Mesendoderm (in vitro differentiated cells): ENCODE data around the gene TSPAN5.

Source experiments
- DNase-seq: peaks from one replicate; pipeline ENCODE4 v3.0.0; 2013
- H2AK5ac ChIP-seq: 2 replicates; pipeline ENCODE4 v1.6.1; 2013; ENCODE audit warnings: low read length, inconsistent platforms
- H2BK120ac ChIP-seq: 2 replicates; pipeline ENCODE4 v1.6.1; 2013; ENCODE audit warnings: low read depth, mild to moderate bottlenecking, low read length, moderate library complexity, mixed read lengths
- H2BK15ac ChIP-seq: replicated peaks from 2 replicates; pipeline ENCODE4 v1.6.1; 2013; ENCODE audit warnings: low read depth, mild to moderate bottlenecking, moderate library complexity
- H2BK5ac ChIP-seq: 2 replicates; pipeline ENCODE4 v1.6.1; 2013; ENCODE audit warnings: low read length, inconsistent platforms
- H3K18ac ChIP-seq: 2 replicates; pipeline ENCODE4 v1.6.1; 2013; ENCODE audit warnings: mild to moderate bottlenecking, low read length, mixed read lengths
- H3K23ac ChIP-seq: one replicate; pipeline ENCODE4 v1.6.1; 2013; ENCODE audit warnings: low read length
- H3K27ac ChIP-seq: 2 replicates; pipeline ENCODE4 v1.5.1; 2013; ENCODE audit warnings: low read depth, mild to moderate bottlenecking, inconsistent platforms, low read length, moderate library complexity
- H3K27me3 ChIP-seq: 2 replicates; pipeline ENCODE4 v1.6.1; 2013; ENCODE audit warnings: low read length, control low read depth, mild to moderate bottlenecking, inconsistent platforms; ENCODE audit not compliant: insufficient read depth, poor library complexity
- H3K36me3 ChIP-seq: 2 replicates; pipeline ENCODE4 v1.6.1; 2013; ENCODE audit warnings: low read length, inconsistent platforms; ENCODE audit not compliant: control insufficient read depth, insufficient read depth
- H3K4ac ChIP-seq: one replicate; pipeline ENCODE4 v1.6.1; 2013; ENCODE audit warnings: low read depth, mild to moderate bottlenecking, low read length, moderate library complexity
- H3K4me1 ChIP-seq: 2 replicates; pipeline ENCODE4 v1.6.1; 2013; ENCODE audit warnings: low read depth, low read length, inconsistent platforms; ENCODE audit not compliant: control insufficient read depth
- H3K4me2 ChIP-seq: 2 replicates; pipeline ENCODE4 v1.6.1; 2013; ENCODE audit warnings: low read length
- H3K4me3 ChIP-seq: 2 replicates; pipeline ENCODE4 v1.5.1; 2013; ENCODE audit warnings: mild to moderate bottlenecking, low read length
- H3K56ac ChIP-seq: one replicate; pipeline ENCODE4 v1.6.1; 2013; ENCODE audit warnings: low read length
- H3K79me1 ChIP-seq: 2 replicates; pipeline ENCODE4 v1.6.1; 2013; ENCODE audit warnings: low read length, inconsistent platforms
- H3K79me2 ChIP-seq: 2 replicates; pipeline ENCODE4 v1.6.1; 2013; ENCODE audit warnings: mild to moderate bottlenecking, low read length; ENCODE audit not compliant: control insufficient read depth, insufficient read depth
- H3K9ac ChIP-seq: 2 replicates; pipeline ENCODE4 v1.6.1; 2013; ENCODE audit warnings: low read length, inconsistent platforms
- H4K5ac ChIP-seq: one replicate; pipeline ENCODE4 v1.6.1; 2013; ENCODE audit warnings: low read length
- H4K8ac ChIP-seq: one replicate; pipeline ENCODE4 v1.6.1; 2013; ENCODE audit warnings: low read depth, mild to moderate bottlenecking, control low read depth, low read length, moderate library complexity
- WGBS: extraction: QIAGEN DNeasy Blood & Tissue Kit; methylation state at CpG from one replicate; pipeline ENCODE4 v1.1.7; 2013; ENCODE audit warnings: low lambda C conversion rate, missing lambda C conversion rate; ENCODE audit not compliant: insufficient coverage; ENCODE audit errors: extremely low coverage; 5-methylcytosine and 5-hydroxymethylcytosine counted together

TSPAN5 gene

DNA sequence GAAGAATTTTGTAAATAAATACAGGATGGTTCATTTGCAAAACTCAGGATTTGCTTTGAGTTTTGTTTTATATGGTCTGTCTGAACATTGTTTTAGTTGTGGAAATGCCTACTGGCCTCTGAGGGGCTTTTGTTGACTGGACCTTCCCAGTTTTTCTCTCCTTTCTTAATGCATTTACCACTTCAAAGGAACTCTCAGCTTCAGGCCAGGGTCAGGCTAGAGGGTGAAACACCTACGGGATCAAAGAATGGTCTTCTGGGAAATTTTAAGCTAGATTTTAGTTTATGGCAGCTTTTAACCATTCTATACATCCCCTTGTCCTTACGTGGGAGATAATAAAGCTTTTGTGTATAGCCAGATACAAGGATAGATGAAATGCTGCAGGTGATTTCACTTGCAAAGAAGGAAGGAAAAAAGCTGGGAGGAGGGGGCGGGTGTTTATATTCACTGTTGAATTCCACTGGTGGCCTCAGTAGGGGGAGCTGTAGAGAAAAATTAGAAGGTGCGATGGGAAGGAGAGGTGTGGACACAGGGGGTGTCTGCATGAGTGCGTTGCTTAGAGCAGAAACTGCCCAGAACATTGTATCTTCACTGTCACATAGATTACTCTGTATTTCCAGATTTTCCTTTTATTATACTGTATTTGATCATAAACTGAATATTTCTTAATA is 151.8 kb downstream of the TSPAN5 start:
- Histone ChIP-seq H2BK15ac (no peak overlapping the region), H3K79me2 (no peaks in the 10 kb centered on the region), H3K4ac (no peak overlapping the region), H3K79me1 (no peaks in the 10 kb centered on the region), H3K56ac (no peak overlapping the region), H3K23ac (no peak overlapping the region), H3K27ac (no peak overlapping the region), H3K4me2 (no peak overlapping the region), H2BK120ac (no peak overlapping the region), H3K18ac (no peak overlapping the region), H3K4me1 (no peaks in the 10 kb centered on the region), H4K5ac (no peak overlapping the region), H3K9ac (no peak overlapping the region), H3K4me3 (no peak overlapping the region), H2AK5ac (no peak overlapping the region), H4K8ac (no peak overlapping the region), H3K36me3 (no peaks in the 10 kb centered on the region), H3K27me3 (no peaks in the 10 kb centered on the region), H2BK5ac (no peak overlapping the region)
- peak; percentile 65 for DNase-seq
- WGBS = no CpG with 5 or more reads among the region's 5 CpGs

DNA sequence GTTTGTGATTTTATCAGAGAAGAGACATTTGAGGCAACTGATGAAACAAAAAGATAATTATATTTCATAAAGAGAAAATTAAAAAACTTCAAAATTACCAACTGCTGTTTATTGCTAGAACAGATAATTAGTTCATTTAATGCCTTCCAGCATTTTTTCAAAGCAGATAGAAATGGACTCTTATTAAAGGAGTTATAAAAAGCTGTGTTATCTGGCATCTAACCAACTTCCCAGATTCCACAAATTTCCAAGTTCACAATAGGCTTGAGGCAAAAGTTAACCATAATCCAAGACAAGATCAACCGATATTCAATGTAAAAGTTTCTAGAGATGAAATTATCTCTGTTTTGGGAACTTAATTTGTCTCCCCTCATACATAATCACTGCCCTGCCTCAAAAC is 152.4 kb downstream of the TSPAN5 start:
- H3K23ac ChIP-seq = no peak overlapping the region
- H4K8ac ChIP-seq = no peak overlapping the region
- no peak overlapping the region for H2AK5ac ChIP-seq
- H4K5ac ChIP-seq = no peak overlapping the region
- no peaks in the 10 kb centered on the region for H3K79me1 ChIP-seq
- H2BK120ac ChIP-seq = no peak overlapping the region
- H3K56ac ChIP-seq = no peak overlapping the region
- DNase-seq = no peak
- H2BK15ac ChIP-seq = no peak overlapping the region
- H3K79me2 ChIP-seq = no peaks in the 10 kb centered on the region
- no peak overlapping the region for H3K4me2 ChIP-seq
- H3K4me3 ChIP-seq = no peak overlapping the region
- WGBS = no CpG with 5 or more reads among the region's 1 CpG
- H3K18ac ChIP-seq = no peak overlapping the region
- no peaks in the 10 kb centered on the region for H3K27me3 ChIP-seq
- H3K9ac ChIP-seq = no peak overlapping the region
- H3K27ac ChIP-seq = no peak overlapping the region
- no peak overlapping the region for H2BK5ac ChIP-seq
- no peak overlapping the region for H3K4ac ChIP-seq
- H3K4me1 ChIP-seq = no peaks in the 10 kb centered on the region
- H3K36me3 ChIP-seq = no peaks in the 10 kb centered on the region

DNA sequence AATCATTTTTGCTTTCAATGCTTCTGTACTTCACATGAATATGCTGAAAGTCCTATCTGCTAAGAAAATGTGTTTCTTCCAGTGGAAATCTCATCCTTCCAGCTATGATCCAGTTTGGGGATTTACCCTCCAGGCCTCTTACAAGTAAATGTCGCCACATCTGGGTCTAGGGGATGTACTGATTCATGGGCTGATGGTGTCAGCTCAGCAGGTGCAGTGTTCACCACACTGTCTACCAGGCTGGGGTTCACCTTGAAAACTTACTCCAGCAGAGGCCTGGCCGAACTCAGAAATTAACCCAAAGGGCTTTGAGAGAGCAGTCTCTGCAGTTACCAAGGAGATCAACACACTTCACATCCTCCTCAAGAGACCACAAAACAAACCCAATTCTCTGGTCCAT is 154.3 kb downstream of the TSPAN5 start:
- Histone ChIP-seq H4K8ac (no peak overlapping the region), H2AK5ac (no peak overlapping the region), H3K36me3 (no peaks in the 10 kb centered on the region), H3K9ac (no peak overlapping the region), H3K23ac (no peak overlapping the region), H2BK15ac (no peak overlapping the region), H3K4me1 (no peaks in the 10 kb centered on the region), H3K79me1 (no peaks in the 10 kb centered on the region), H3K27me3 (no peaks in the 10 kb centered on the region), H3K4ac (no peak overlapping the region), H3K4me2 (no peak overlapping the region), H3K18ac (no peak overlapping the region), H3K4me3 (no peak overlapping the region), H2BK120ac (no peak overlapping the region), H3K79me2 (no peaks in the 10 kb centered on the region), H4K5ac (no peak overlapping the region), H2BK5ac (no peak overlapping the region), H3K56ac (no peak overlapping the region), H3K27ac (no peak overlapping the region)
- DNase-seq = no peak
- WGBS = no CpG with 5 or more reads among the region's 2 CpGs

DNA sequence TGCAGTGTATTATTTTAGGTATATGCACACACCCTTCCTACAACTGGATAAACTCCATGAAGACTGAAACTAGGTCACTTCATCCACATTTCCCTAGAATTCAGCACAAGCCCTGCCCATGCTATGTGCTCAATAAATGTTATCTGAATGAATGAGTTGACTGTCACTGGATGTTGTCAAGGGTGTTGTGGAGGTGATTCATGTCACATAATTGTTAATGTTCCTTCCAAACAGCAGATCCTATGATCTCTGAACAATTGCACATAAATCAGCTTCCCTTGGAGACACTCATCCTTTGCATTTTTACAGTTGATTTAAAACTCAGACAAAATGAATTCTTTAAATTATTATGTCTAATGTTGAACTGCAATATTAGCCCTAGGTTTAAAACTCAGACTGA is 154.7 kb downstream of the TSPAN5 start:
- Histone ChIP-seq H3K4me3 (no peak overlapping the region), H3K4me1 (no peaks in the 10 kb centered on the region), H3K18ac (no peak overlapping the region), H3K9ac (no peak overlapping the region), H3K27ac (no peak overlapping the region), H3K79me1 (no peaks in the 10 kb centered on the region), H3K27me3 (no peaks in the 10 kb centered on the region), H3K4ac (no peak overlapping the region), H2AK5ac (no peak overlapping the region), H3K4me2 (no peak overlapping the region), H4K8ac (no peak overlapping the region), H2BK120ac (no peak overlapping the region), H2BK15ac (no peak overlapping the region), H2BK5ac (no peak overlapping the region), H3K23ac (no peak overlapping the region), H4K5ac (no peak overlapping the region), H3K36me3 (no peaks in the 10 kb centered on the region), H3K56ac (no peak overlapping the region), H3K79me2 (no peaks in the 10 kb centered on the region)
- no peak for DNase-seq

DNA sequence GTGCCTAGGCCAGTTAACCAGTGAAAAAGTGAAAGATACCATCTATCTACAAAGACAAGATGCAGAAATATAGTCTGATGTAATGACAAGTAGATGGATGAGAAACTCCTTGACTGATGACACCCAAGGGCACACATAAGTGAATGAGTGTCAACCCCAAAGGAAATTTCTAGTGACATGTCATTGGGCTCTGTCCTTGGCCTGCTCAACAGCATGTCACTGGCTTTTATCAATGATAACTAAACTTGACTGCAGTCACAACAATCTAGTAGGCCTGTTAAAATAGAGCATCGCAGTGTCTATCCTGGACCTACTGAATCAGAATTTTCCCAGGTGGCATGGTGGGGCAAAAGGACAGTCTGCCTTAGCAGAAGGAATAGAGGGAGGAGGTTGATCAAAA is 155.8 kb downstream of the TSPAN5 start:
- no peaks in the 10 kb centered on the region for H3K27me3 ChIP-seq
- no CpG with 5 or more reads among the region's 1 CpG for WGBS
- H3K27ac ChIP-seq = no peak overlapping the region
- no peaks in the 10 kb centered on the region for H3K4me1 ChIP-seq
- H3K23ac ChIP-seq = no peak overlapping the region
- no peaks in the 10 kb centered on the region for H3K79me2 ChIP-seq
- no peaks in the 10 kb centered on the region for H3K79me1 ChIP-seq
- no peaks in the 10 kb centered on the region for H3K36me3 ChIP-seq
- no peak overlapping the region for H3K4me3 ChIP-seq
- no peak overlapping the region for H2BK120ac ChIP-seq
- DNase-seq = no peak
- no peak overlapping the region for H3K9ac ChIP-seq
- no peak overlapping the region for H2BK5ac ChIP-seq
- H3K4me2 ChIP-seq = no peak overlapping the region
- H4K8ac ChIP-seq = no peak overlapping the region
- H3K18ac ChIP-seq = no peak overlapping the region
- H2AK5ac ChIP-seq = no peak overlapping the region
- no peak overlapping the region for H4K5ac ChIP-seq
- no peak overlapping the region for H2BK15ac ChIP-seq
- no peak overlapping the region for H3K56ac ChIP-seq
- no peak overlapping the region for H3K4ac ChIP-seq

DNA sequence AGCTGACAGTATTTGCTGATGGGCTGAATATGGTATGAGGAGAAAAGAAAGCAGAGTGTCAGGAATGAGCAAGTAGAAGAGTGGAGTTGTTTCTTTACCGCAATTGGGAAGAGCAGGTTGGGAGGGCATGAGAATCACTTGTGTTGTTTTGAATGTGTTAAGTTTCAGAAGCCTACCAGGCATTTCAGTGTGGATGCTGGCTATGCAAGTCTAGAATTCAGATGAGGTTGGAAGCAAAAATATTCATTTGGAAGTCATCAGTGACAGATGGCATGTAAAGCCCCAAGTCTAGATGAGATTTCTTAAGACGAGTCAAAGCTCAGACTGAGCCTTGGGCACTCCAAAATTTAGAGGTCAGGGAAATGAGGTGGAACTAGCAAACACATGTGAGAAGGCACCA is 156.4 kb downstream of the TSPAN5 start:
- Histone ChIP-seq H4K5ac (no peak overlapping the region), H3K79me1 (no peaks in the 10 kb centered on the region), H3K4me2 (no peak overlapping the region), H3K18ac (no peak overlapping the region), H3K4me1 (no peaks in the 10 kb centered on the region), H3K36me3 (no peaks in the 10 kb centered on the region), H3K4me3 (no peak overlapping the region), H3K9ac (no peak overlapping the region), H2BK5ac (no peak overlapping the region), H4K8ac (no peak overlapping the region), H3K56ac (no peak overlapping the region), H3K27me3 (no peaks in the 10 kb centered on the region), H2BK15ac (no peak overlapping the region), H3K4ac (no peak overlapping the region), H3K79me2 (no peaks in the 10 kb centered on the region), H2BK120ac (no peak overlapping the region), H3K23ac (no peak overlapping the region), H2AK5ac (no peak overlapping the region), H3K27ac (no peak overlapping the region)
- WGBS = no CpG with 5 or more reads among the region's 2 CpGs
- no peak for DNase-seq
